LNCAP (cell line): ENCODE results near the gene ETNK2.

ENCODE experiments used
- TF ChIP-seq, protein P1 (sequence below): fragments of 450-650 bp; IDR thresholded peaks from 2 replicates; pipeline ENCODE4 v1.5.1; 2017; ENCODE audit warnings: mild to moderate bottlenecking

The ETNK2 gene

GRCh38 chr1:204081791-204082513 is 69.9 kb downstream of the ETNK2 start:
- TF ChIP-seq, protein P1, sequence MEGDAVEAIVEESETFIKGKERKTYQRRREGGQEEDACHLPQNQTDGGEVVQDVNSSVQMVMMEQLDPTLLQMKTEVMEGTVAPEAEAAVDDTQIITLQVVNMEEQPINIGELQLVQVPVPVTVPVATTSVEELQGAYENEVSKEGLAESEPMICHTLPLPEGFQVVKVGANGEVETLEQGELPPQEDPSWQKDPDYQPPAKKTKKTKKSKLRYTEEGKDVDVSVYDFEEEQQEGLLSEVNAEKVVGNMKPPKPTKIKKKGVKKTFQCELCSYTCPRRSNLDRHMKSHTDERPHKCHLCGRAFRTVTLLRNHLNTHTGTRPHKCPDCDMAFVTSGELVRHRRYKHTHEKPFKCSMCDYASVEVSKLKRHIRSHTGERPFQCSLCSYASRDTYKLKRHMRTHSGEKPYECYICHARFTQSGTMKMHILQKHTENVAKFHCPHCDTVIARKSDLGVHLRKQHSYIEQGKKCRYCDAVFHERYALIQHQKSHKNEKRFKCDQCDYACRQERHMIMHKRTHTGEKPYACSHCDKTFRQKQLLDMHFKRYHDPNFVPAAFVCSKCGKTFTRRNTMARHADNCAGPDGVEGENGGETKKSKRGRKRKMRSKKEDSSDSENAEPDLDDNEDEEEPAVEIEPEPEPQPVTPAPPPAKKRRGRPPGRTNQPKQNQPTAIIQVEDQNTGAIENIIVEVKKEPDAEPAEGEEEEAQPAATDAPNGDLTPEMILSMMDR = no peak

DNA sequence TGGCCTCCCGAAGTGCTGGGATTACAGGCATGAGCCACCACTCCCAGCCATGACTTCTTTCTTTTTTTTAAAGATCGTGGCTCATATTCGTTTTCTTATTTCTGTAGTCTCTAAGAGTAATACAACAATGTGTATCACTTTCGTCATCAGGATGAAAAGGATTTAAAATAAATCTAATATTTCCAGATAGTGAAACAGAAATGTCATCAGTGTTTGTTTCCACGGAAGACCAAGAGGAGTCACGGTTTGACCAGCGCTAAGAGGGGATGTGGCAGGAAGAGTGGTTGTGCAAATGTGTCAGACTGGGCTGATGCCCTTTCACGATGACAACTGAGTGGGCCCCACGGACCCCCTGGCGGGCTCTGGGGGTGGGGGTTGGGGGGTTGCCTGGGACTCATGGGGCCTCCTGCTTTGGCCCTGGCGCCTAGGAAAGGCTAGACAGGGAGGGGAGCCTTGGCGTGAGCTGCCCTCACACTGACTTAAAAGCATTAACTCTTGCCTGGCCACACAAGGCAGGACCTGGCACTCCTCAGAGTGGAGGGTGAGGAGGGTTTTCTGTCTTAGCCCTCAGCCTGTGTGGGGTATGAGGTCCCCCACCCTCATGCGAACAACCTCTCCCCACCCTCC is 70.6 kb downstream of the ETNK2 start:
- TF ChIP-seq, protein P1 = no peak
